Uterus (tissue), 4 donors: ENCODE measurements around the gene ASAP2. TPM values are rescaled to one million over a fixed set of nuclear protein-coding genes. Genes with fewer than 3 reads are reported as not detected.

Experiments
- DNase-seq, 2 donors: peaks; one replicate each; pipeline ENCODE4 v3.0.0-alpha.2; 2019 to 2020
- H3K27ac ChIP-seq, 2 donors: fragments of 200-600 bp; sonication (generic); 1 replicate in 1 of 2; 2 replicates in 1 of 2; pipeline ENCODE4 v1.5.1; 2016 to 2018
- H3K27me3 ChIP-seq, 2 donors: fragments of 200-600 bp; sonication (generic); one replicate each; pipeline ENCODE4 v1.5.1; 2018 to 2019; ENCODE audit warnings: control low read depth in 1 of 2
- H3K36me3 ChIP-seq, 2 donors: fragments of 200-600 bp; sonication (generic); one replicate each; pipeline ENCODE4 v1.5.1; 2019; ENCODE audit warnings: control low read depth in 1 of 2
- H3K4me1 ChIP-seq, 2 donors: fragments of 200-600 bp; sonication (generic); one replicate each; pipeline ENCODE4 v1.5.1; 2018 to 2019; ENCODE audit warnings: control low read depth in 1 of 2
- H3K4me3 ChIP-seq, 2 donors: fragments of 200-600 bp; sonication (generic); 1 replicate in 1 of 2; 2 replicates in 1 of 2; pipeline ENCODE4 v1.5.1; 2018 to 2019; ENCODE audit warnings: mild to moderate bottlenecking in 1 of 2
- H3K9me3 ChIP-seq, 2 donors: fragments of 200-600 bp; sonication (generic); one replicate each; pipeline ENCODE4 v1.5.1; 2019; ENCODE audit warnings: control low read depth in 1 of 2
- CTCF ChIP-seq, 4 experiments: fragments of 200-600 bp in 2 of 4; fragments of 450-650 bp in 2 of 4; sonication (generic) in 2 of 4; IDR thresholded peaks; one replicate each; pipeline ENCODE4 v1.5.1; 2016 to 2019; ENCODE audit warnings: antibody characterized with exemption in 4 of 4, mild to moderate bottlenecking in 2 of 4, moderate library complexity in 1 of 4
- POLR2A ChIP-seq, 2 donors: fragments of 450-650 bp; IDR thresholded peaks; one replicate each; pipeline ENCODE4 v1.6.1; 2016; ENCODE audit warnings: antibody characterized with exemption in 2 of 2, mild to moderate bottlenecking in 1 of 2, moderate library complexity in 1 of 2
- intact Hi-C: fragments of 100-400 bp; cut with DNase I; formaldehyde crosslinking; loops from one replicate; pipeline ENCODE4 v1.15.1; 2023; ENCODE audit warnings: low total_unique reads
- total RNA-seq, 4 donors: library from RNA; depleted of rRNA in 3 of 4; stranded (reverse); fragments of >200 nt in 3 of 4; gene quantifications; one replicate each; pipeline versions ENCODE4 v1.1.0 to v1.2.4, GENCODE V29; 2014 to 2023
- donor health status: DM: yes; HTN: yes; CAD: no.

The ASAP2 gene
- total RNA-seq, 4 donors from 2014 or later, result 24.3 to 55.5 (median 31.3) TPM

- no peaks in the 10 kb centered on the region for H3K9me3 ChIP-seq
- no peaks in the 10 kb centered on the region for H3K4me1 ChIP-seq
- H3K4me3 ChIP-seq, result no peak overlapping the region
- H3K27me3 ChIP-seq, result no peaks in the 10 kb centered on the region
- intact Hi-C loops, result no loop called here
- DNase-seq, result peak in 1 of 2 donors; percentile 1
- no peaks in the 10 kb centered on the region for H3K36me3 ChIP-seq
- H3K27ac ChIP-seq, result peak overlapping the region in 1 of 2 donors; percentile 18
- TF ChIP-seq CTCF (IDR thresholded peaks at IDR 0.05), result no peak
- TF ChIP-seq POLR2A (IDR thresholded peaks at IDR 0.05), result no peak
Measured at GRCh38 chr2:9403924-9404323, 197.3 kb downstream of the ASAP2 start.

- Histone ChIP-seq H3K36me3 (no peaks in the 10 kb centered on the region), H3K27ac (peak overlapping the region in 1 of 2 donors; percentile 18)
Measured at GRCh38 chr2:9404451-9404850, 197.8 kb downstream of the ASAP2 start.

GRCh38 chr2:9405636-9406035 is 199.0 kb downstream of the ASAP2 start:
- Histone ChIP-seq H3K36me3 (no peaks in the 10 kb centered on the region), H3K27me3 (no peaks in the 10 kb centered on the region), H3K4me1 (no peaks in the 10 kb centered on the region), H3K4me3 (no peak overlapping the region), H3K9me3 (no peaks in the 10 kb centered on the region), H3K27ac (no peak overlapping the region)
- peak in 1 of 2 donors; percentile 11 for DNase-seq
- TF ChIP-seq POLR2A (IDR thresholded peaks at IDR 0.05) (no peak), CTCF (IDR thresholded peaks at IDR 0.05) (no peak)
- intact Hi-C loops, result no loop called here

More at GRCh38 chr2:9404451-9404850, 197.8 kb downstream of the ASAP2 start:
- intact Hi-C loops, result no loop called here
- Histone ChIP-seq H3K4me3 (no peak overlapping the region), H3K27me3 (no peaks in the 10 kb centered on the region), H3K4me1 (no peaks in the 10 kb centered on the region), H3K9me3 (no peaks in the 10 kb centered on the region)
- no peak for TF ChIP-seq POLR2A (IDR thresholded peaks at IDR 0.05)
- TF ChIP-seq CTCF (IDR thresholded peaks at IDR 0.05), result no peak
- DNase-seq, result no peak

- no peaks in the 10 kb centered on the region for H3K27me3 ChIP-seq
- no peaks in the 10 kb centered on the region for H3K9me3 ChIP-seq
- H3K27ac ChIP-seq, result no peak overlapping the region
- no peaks in the 10 kb centered on the region for H3K4me1 ChIP-seq
- no peaks in the 10 kb centered on the region for H3K36me3 ChIP-seq
- intact Hi-C loops, result no loop called here
- H3K4me3 ChIP-seq, result no peak overlapping the region
- peak in 1 of 2 donors; percentile 4 for DNase-seq
- TF ChIP-seq CTCF (IDR thresholded peaks at IDR 0.05) (no peak), POLR2A (IDR thresholded peaks at IDR 0.05) (no peak)
Measured at GRCh38 chr2:9406529-9407362, 200.1 kb downstream of the ASAP2 start.

- Histone ChIP-seq H3K4me3 (no peak overlapping the region), H3K27ac (no peak overlapping the region), H3K36me3 (no peaks in the 10 kb centered on the region), H3K9me3 (no peaks in the 10 kb centered on the region), H3K4me1 (no peaks in the 10 kb centered on the region), H3K27me3 (no peaks in the 10 kb centered on the region)
- TF ChIP-seq POLR2A (IDR thresholded peaks at IDR 0.05) (no peak), CTCF (IDR thresholded peaks at IDR 0.05) (no peak)
- DNase-seq, result no peak
- intact Hi-C loops, result no loop called here
Measured at GRCh38 chr2:9407363-9407811, 200.8 kb downstream of the ASAP2 start.
